Retina (tissue), 1 donor: ENCODE data around the gene DGKB.

Source experiments
- DNase-seq: peaks from one replicate; pipeline ENCODE4 v3.0.0-alpha.2; 2016

Gene DGKB

DNA sequence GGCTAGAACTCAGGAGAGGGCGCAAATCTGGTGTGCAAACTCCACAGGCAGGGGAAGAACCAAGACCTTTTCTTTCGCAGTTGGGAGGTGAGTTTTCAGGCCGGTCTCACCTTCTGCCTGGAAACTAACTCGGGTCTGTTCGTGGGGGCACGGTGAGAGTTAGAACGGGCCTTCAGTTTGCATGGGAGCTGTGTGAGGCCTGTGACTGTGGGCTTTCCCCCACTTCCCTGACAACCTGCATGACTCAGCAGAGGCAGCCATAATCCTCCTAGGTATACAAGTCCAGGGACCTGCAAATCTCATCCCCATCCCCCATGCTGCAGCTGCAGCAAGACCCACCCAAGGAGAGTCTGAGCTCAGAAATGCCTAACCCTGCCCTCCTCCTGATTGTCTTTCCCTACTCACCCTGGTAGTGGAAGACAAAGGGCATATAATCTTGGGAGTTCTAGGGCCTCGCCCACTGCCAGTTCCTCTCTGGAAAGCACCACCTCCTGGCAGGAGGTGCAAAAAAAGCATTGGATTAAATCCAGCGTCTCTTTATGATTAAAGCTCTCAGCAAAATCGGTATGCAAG, 718.2 kb downstream of the DGKB start:
- DNase-seq: no peak

DNA sequence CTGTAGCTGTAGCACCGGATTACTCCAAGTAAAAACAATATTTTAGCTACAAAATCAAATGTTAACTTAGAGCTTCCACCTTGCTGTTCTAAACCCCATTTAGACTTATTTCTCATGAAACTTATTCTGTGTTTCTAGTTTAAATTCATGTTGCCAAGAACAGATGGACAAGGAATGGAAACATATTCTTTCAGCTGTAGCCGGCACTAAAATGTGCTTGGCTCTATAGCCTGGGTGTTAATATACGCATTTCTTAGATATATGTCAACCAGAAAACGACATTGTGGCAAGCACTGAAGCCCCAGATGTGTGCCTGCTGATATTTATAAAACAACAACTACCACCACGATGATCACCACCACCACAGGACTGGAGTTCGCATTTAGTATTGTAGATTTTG, 722.8 kb downstream of the DGKB start:
- no peak for DNase-seq

DNA sequence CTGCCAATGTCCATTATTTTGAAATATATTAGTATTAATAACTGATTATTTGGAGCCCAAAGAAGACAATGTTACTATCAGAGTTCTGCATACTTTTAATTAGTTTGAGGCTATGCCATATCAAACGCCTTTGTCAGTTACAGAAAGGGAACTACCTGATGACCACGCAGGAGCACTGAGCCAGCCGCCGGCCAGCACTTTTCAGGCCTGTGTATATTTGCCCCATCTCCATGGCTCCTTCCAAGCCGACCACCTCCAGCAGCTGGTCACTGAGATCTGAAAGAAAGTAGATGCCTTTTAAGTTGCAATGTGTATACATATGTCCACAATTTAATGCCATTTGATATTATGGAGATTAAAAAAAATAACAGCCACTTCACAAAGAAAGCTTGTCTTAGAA, 724.7 kb downstream of the DGKB start:
- no peak for DNase-seq

DNA sequence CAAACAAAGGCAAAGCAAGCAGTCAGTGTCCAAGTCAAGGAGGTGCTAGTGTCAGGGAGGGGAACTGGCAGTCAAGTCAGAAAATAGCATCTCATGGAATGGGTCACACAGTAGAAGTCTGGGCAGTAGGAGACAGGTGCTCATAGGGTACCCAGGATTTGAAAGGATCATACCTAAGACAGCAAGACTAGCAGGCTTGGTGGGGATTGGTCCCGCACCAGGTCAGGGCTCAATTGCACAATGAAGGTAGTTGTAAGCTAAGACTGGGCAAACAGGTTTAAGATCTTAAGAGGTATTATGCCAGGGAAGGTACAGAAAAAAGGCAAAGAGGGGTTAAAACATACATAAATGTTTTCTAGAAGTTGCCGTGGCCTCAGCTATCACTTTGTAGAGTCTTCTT, 731.7 kb downstream of the DGKB start:
- DNase-seq: no peak

DNA sequence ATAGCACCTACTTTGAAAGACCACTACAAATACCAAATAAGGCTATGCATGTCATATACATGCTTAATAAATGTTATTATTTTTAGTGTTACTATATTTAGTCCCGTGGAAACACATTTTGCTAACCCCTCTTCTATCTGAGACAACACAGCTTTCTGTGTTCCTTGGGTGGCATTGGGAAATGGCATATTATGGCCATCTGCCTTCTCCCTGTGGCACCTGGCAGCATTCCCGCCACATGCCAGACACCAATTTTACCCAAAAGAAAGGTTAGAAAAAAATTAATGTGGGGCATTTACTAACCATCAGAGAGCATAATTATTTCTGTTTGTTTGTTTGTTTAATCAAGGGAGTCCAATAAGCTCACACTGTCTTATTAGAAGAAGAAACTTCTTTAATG, 744.4 kb downstream of the DGKB start:
- DNase-seq: no peak

DNA sequence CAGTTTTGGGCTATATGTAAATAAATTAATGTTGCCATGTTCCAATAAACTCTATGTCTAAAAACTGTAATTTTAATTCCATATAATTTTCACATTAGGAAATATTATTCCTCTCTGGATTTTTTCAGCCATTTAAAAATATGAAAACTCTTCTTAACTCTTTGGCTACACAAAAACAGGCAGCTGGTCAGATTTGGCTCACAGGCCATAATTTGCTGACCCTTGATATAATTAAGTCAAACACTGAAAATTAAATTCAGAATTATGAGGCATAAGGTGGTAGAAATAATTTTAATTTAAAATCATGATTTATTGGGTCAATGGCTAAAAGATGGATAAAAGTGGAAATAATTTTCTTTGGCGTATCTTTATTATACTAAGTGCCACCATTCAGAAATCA, 746.1 kb downstream of the DGKB start:
- DNase-seq: no peak

DNA sequence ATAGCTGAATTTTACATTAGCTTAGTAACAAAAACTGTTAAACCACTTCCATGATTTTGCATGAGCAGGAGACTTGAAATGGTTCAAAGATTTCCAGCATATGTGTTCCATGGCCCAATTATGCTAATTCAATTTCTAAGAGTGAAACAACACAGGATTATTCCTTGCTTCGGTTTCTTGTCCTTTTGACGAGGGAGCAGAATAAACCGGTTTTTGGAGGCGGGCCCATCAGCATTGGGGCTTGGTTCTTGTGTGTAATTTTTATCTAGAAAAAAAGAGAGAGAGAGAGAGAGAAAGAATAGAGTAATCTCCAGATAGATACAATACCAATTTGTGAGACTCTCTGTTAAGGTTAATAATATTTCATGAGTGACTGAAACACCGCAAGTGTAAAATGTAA, 753.6 kb downstream of the DGKB start:
- no peak for DNase-seq

DNA sequence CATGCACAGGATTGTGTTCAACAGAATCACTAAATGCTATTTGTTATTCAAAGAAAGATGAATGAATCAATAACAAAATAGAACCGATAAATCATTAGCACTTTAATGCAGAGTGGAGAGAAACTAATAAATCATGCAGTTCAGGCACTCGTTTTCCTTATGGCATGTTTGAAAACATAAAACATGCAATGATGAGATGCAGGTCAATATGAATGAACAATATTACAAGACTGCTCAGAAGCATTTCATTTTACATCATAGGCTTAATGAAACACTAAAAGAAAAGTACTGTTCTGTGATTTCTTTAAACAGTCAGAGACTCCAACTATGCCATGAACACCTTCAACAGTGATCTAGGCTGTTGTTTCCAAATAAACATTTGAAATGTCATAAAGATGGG, 755.0 kb downstream of the DGKB start:
- no peak for DNase-seq

DNA sequence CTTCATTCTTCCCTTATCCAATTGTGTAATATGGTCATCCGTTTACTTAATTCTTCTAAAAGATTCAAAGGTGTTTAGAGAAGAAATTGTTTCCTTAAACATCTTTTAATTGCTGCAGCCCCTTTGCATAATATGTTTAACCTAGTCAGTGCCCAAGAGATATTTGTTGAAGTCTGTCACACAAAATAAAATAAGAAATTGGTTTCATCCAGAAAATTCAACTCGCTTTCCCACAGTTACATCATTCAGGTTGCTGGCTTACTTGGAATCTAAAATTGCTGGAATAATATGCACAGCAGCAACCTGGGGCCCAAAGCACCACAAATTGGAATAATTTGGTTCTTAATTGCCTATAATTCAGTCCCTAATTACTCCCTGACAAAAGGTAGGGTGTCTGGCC, 758.0 kb downstream of the DGKB start:
- DNase-seq: no peak

DNA sequence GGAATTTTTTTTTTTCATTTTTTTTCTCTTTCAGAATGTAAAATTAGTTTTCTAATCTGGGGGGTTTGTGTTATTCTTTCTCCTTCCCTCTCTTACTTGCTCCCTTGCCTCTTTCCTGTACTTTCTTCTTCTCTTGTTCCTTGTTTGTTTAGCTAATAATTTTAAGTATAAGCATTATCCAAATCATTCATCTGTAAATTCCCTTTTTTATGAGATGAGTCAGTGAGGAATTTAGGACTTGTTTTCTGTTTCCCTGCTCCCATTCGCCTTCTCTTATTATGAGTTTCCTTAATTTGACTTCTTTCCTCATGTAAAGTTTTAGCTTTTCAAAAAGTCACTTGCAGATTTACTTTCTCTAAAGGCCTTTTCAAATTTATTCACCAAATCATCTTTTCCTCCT, 758.4 kb downstream of the DGKB start:
- no peak for DNase-seq

DNA sequence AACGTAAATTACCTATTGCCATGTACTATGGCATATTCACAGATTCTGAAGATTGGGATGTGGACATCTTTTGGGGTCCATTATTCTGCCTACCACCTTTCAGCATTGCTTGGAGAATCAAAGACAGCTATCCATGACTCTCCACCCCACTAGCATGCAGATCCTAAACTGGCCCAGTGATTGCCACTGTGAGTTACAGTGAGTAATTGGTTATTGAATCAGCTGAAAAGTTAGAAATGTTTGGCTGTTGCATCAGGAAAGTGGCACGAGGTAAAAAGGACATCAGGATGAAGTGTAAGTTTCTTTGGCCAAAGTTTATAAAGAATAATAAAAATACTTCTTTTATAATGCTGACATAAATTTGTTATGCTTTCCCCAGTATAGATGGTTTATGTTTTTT, 764.9 kb downstream of the DGKB start:
- no peak for DNase-seq

DNA sequence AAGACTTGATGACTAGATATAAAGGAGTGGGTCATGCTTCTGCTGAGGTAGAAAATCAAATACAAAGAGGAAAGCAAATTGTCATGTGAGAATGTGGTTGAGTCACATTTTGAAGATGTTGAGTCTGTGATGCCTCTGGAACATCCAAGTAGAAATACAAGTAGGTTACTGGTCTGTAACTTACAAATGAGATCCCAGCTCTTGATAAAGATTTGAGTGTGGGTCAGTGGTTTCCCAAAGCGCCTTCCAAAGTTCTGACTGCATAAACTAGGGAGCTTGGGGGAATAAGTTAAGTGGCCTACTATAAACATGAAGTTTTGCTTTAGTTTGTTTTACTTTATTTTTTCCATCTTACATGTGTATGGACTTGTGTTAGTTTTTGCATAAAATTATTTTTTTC, 768.8 kb downstream of the DGKB start:
- no peak for DNase-seq

DNA sequence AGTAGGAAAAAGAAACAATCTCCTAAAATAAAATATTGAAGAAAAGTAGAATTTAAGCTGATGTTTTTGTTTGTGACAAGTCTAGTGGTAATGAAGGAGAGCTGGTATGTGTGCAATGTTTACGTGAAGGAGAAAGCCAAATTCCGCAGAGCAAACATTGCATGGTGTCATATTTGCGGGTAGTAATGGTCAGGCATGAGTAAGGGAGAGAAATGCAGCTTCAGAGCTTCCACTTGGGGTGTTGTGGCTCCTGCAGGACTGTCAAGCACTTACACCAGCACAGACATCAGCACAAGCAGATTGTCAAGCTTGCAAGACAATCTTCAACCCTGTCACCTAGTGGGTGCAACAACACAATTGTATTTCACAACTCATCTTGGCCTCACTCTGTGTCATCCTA, 776.6 kb downstream of the DGKB start:
- no peak for DNase-seq

DNA sequence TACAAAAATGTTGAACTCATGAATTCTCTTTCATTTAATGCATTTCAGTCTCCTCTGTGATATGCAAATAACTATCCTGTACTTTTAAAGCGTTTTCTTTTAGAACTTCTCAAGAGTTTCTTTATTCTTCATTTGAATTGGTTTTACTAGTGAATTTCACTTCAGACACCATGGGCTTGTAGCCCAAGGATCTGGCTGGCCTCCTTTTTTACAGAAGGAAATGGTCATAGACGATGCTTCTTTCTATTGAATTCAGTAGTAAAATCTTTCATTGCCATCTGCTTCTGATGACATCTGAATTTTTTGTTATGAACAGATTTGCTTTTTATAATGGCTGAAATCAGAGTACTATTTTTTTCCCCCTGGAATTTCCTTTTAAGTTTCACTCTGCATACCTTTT, 777.8 kb downstream of the DGKB start:
- DNase-seq: no peak

DNA sequence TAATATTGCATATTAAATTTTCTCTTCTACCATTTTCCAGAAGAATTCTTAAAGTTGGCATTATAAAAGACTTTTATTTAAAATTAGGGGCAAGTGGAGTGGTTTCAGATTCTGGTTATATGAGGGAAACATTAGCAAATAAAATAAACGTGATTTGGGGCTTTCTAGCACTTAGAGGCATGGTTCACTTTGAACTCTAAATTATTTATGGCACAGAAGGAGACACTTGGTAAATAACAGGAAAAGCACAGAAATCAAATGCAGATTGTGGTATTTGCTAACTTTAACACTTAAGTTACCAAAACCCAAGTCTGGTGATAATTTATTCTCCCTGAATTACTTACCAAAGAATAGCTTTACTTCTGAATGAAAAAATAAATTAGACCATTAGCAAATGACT, 778.6 kb downstream of the DGKB start:
- no peak for DNase-seq

DNA sequence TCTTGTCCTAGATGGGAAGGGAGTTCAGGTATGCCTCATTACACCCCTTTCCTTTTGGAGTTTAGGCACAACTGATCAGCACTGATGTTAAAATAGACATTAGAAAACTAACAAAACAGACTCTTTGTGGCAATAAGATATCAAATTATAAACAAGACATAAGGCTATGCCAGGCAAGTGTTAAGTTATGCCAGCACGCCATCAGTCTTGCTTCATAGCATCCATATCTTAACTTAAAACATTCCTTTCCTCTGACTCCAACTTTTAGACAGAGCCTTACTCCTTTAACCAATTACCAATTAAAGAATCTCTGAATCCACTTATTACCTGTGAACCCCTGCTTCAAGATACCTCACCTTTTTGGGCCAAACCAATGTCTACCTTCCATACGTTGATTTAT, 786.9 kb downstream of the DGKB start:
- no peak for DNase-seq

DNA sequence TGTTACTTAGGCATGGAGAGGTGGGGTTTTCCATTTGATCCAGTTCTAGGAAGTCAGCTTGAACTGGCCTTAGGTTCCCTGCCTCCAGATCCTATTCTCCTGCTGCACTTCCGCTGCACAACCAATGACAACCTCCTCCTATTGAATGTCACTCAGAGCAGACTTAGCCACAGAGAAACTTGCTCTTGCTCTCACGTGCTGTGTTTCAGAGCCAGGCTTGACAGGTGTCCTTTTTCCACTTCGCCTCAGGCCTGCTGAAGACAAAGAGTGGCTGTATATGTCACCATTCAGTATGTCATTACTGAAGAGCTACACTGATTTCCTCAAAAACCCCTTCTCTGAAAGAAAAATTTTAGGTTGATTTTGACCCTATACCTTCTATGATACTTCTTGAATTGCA, 797.7 kb downstream of the DGKB start:
- DNase-seq: no peak

DNA sequence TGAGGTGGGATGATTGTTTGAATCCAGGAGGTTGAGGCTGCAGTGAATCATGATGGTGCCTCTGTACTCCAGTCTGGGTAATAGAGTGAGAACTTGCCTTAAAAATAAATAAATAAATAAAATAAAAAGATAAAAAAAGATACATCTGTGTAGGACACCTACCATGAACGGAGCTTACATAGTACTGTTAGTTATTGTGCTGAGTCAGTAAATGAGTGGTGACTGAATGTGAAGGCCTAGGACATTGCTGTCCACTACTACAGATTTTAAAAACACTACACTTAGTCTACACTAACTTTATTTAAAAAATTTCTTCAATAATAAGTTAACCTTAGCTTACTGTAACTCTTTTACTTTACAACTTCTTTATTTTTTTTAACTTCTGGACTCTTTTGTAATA, 806.4 kb downstream of the DGKB start:
- no peak for DNase-seq

DNA sequence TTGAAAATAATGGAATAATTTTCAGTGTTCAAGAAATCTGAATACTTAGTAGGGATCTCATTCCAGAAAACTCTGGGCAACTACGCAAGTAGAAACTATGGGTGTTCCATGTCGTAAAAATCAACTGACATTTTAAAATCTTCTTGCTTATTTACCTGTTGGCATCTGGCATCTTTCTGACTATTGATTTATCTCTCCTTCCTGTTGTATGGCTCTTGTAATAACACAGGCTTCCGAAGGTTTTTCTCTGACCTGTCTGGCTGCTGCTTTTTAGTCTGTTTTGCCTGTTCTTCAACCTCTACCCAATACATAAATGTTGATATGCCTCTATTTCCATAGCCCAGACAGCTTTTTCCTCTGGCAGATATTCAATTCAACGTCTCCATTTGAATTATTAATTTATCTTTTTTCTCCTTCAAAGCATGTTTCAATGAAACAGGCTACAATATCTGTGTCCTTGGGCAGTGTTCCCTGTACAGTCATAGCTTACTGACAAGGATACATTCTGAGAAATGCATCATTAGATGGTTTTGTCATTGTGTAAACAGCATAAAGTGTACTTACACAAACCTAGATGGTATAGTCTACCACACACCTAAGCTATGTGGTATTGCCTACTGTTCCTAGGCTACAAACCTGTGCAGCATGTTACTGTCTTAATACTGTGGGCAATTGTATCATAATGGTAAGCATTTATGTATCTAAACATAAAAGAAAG, 807.2 kb downstream of the DGKB start:
- no peak for DNase-seq
